Skeletal muscle cell (primary cell): ENCODE measurements around the gene CCHCR1.

Source experiments
- DNase-seq: peaks from one replicate; pipeline ENCODE4 v3.0.0-alpha.2; 2010; ENCODE audit warnings: low read depth
- H3K4me3 ChIP-seq: 2 replicates; pipeline ENCODE4 v1.5.1; 2011; ENCODE audit warnings: low read depth, mild to moderate bottlenecking, control low read depth, low read length, moderate library complexity

Gene CCHCR1

GRCh38 chr6:31116661-31117385 lies 40.8 kb downstream of the CCHCR1 start:
- H3K4me3 ChIP-seq = no peak overlapping the region
- no peak for DNase-seq

DNA sequence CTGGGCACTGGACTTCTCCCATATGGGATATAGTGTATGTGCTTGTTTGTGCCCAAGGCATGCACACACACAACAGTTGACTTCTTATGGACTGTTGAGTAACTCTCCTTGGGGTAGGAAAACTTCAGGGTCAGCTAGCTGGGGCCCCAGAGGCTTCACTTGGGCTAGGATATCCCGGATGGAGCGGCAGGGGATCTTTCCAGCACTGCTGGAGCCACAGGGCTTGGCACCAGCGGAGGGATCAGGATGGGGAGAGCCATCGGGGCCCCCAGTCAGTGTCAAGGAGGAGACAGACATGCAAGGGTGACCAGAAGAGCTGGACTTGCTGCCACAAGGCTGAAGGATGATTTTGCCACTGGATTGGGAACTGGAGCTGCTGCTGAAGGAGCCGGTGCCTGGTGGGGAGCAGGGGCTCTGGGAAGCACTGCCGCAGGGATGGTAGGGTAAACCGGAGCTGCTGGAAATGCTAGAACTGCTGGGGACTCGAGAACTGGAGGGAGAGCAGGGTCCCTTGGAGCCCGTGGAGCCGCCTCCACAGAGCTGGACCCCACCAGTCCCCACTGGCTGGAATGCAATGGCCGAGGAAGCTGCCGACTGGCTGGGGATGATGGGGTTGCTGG lies 41.6 kb downstream of the CCHCR1 start:
- no peak overlapping the region for H3K4me3 ChIP-seq
- DNase-seq = no peak

- peak overlapping the region; percentile 21 for H3K4me3 ChIP-seq
- no peak for DNase-seq
Measured at GRCh38 chr6:31114970-31115849, 42.4 kb downstream of the CCHCR1 start.

- DNase-seq = peak; percentile 74
- peak within 1 kb of the TSS; percentile 21 for H3K4me3 ChIP-seq
Measured at GRCh38 chr6:31114541-31114878, 43.1 kb downstream of the CCHCR1 start, which contains the start of gene PSORS1C1. Gene PSORS1C1 (plus strand): TSS chr6:31114800. CDS start chr6:31129633, 14,833 bp downstream.

GRCh38 chr6:31113861-31114540 lies 43.6 kb downstream of the CCHCR1 start:
- no peak overlapping the region for H3K4me3 ChIP-seq
- DNase-seq = peak; percentile 31

DNA sequence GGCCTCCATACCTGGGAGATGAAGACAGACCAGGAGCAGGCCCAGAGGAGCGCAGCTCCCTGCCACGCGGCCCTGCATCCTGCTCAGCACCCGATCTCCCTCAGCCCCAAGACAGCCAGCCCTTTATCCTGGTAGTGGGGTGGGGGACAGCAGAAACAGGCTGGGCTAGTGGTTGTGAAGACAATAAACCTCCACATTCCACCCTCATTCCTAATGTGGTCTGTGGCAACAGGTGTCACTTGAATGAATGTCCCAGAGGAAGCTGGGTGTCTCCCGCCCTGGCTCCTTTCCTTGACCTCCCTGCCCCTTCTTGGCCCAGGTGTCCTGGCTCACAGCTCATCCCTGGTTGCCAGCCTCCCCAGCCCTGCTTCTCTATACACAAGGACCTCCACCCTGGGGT lies 45.1 kb downstream of the CCHCR1 start, which contains the start of gene C6orf15:
C6orf15 (minus strand) TSS at position 98 of the 400 bp plus-strand sequence; CDS start at position 78, 20 bp downstream.
- H3K4me3 ChIP-seq = no peak within 1 kb of the TSS
- DNase-seq = no peak

GRCh38 chr6:31111712-31112111 lies 45.9 kb downstream of the CCHCR1 start:
- H3K4me3 ChIP-seq = no peak overlapping the region
- no peak for DNase-seq

DNA sequence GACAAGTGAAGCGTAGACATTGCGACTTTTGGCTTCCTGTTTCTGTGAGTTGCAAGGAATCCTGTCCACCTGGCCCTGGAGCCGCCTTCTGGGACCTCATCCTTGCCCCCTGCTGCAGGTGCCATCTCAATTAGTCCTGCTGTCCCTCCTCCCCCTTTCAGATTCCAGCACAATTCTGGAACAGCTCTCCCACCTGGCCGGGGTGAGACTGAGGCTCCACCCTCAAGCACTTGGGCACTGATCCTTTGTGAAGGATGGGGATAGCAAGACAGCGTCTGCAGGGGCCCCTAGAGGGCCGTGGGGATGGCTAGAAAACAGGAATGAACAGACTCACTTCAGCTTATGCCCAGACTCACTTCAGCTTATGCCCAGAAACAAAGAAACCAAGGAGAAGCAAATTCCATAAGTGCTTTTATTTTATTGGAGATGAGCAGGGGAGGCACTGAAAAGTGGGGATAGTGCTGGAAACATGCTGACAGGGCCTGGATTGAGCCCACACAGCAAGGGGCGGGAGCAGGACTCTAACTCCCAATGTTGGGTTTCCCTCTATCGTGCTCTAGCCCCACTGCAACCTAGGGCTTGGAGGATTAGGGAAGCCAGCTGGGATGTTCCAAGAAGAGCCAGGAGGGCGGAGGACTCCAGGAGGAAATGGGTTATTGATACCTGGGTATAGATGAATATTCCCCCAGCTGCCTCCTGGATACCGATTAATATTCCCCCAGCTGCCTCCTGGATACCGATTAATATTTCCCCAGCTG lies 46.6 kb downstream of the CCHCR1 start:
- no peak for DNase-seq
- no peak overlapping the region for H3K4me3 ChIP-seq

DNA sequence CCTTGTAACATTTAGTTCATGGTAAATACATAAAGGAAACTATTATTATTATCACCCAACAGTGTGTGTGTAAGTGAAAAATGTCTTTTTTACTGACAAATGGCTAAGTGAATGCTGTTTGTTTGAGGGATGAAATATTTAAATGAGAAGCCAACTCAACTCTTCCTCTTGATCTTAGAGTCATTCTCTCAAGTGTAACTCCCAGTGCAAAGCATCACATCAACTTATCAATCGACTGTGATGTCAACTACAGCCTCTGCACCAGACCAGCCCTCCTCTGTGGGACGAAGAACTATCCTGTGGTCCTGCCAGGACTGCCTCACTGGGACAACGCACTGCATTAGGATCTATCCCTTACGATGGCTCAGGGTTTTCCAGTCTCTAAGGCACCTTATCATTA lies 50.5 kb downstream of the CCHCR1 start:
- no peak overlapping the region for H3K4me3 ChIP-seq
- no peak for DNase-seq

DNA sequence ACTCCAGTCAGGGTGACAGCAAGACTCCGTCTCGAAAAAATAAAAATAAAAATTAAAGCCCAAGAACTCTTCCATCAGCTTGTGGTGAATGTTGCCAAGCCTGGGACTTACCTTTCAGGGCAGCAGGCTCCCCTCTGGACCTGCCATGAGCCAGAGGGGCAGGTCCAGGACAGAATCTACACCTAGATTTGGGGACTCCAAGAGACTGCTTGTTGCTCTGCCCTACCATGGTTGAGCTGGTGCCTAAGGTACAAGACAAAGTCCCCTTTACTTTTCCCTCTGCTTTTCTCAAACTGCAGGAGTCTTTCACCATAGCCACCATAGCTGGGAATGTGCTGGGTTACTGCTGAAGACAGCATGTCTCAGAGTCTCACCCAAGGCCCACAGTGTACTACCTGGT lies 54.5 kb downstream of the CCHCR1 start:
- no peak for DNase-seq
- H3K4me3 ChIP-seq = no peak overlapping the region

- no peak overlapping the region for H3K4me3 ChIP-seq
- DNase-seq = no peak
Measured at GRCh38 chr6:31098449-31098938, 59.1 kb downstream of the CCHCR1 start.

DNA sequence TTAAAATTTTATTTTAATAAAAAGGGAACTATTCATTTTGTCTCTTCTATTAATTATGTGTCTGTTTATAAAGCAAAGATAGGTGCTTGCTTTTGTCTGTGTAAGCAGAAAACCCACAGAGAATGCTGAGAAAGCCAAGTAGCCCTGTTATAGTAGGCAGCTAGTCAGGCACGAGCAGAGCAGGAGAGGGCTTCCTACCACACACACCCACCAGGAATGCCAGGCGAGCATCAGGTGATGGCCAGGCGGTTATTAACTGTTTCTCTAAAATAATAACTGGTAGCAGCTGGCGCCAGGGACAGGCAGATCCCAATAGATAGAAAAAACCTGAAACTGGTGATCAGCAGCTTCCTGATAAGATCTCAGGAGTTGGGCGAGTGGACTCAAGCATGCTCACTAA lies 60.9 kb downstream of the CCHCR1 start:
- no peak for DNase-seq

GRCh38 chr6:31096215-31096614 lies 61.4 kb downstream of the CCHCR1 start:
- no peak overlapping the region for H3K4me3 ChIP-seq

More for the DNA sequence above, 60.9 kb downstream of the CCHCR1 start:
- H3K4me3 ChIP-seq = no peak overlapping the region

GRCh38 chr6:31094389-31094881 lies 63.2 kb downstream of the CCHCR1 start:
- no peak overlapping the region for H3K4me3 ChIP-seq
- no peak for DNase-seq

More at GRCh38 chr6:31096215-31096614, 61.4 kb downstream of the CCHCR1 start:
- DNase-seq = no peak

- DNase-seq = no peak
- no peak overlapping the region for H3K4me3 ChIP-seq
Measured at GRCh38 chr6:31092769-31093505, 64.7 kb downstream of the CCHCR1 start.
